H9 (cell line): ENCODE measurements around the gene FAF1. TPM values are rescaled to one million over a fixed set of nuclear protein-coding genes. Genes with fewer than 3 reads are reported as not detected.
A peak's percentile ranks its signal among the peaks of the same experiment; 100 is the strongest.

Experiments
- DNase-seq: peaks from one replicate; pipeline ENCODE4 v3.0.0-alpha.2; 2017
- H2AFZ ChIP-seq: one replicate; pipeline ENCODE4 v1.6.1; 2013; ENCODE audit warnings: mild to moderate bottlenecking, low read length, control low read depth, moderate library complexity
- H2AK5ac ChIP-seq: 2 replicates; pipeline ENCODE4 v1.6.1; 2013; ENCODE audit warnings: low read length, control low read depth, mixed read lengths; ENCODE audit not compliant: insufficient read length
- H2BK120ac ChIP-seq: one replicate; pipeline ENCODE4 v1.6.1; 2013; ENCODE audit warnings: low read depth, mild to moderate bottlenecking, low read length, control low read depth, inconsistent platforms; ENCODE audit not compliant: poor library complexity, severe bottlenecking
- H2BK12ac ChIP-seq: 2 replicates; pipeline ENCODE4 v1.6.1; 2013; ENCODE audit warnings: low read length, control low read depth, mixed read lengths, low read depth; ENCODE audit not compliant: insufficient read length
- H2BK15ac ChIP-seq: 2 replicates; pipeline ENCODE4 v1.6.1; 2013; ENCODE audit warnings: low read depth, low read length, control low read depth
- H2BK20ac ChIP-seq: one replicate; pipeline ENCODE4 v1.6.1; 2013; ENCODE audit warnings: low read depth, mild to moderate bottlenecking, low read length, control low read depth, inconsistent platforms; ENCODE audit not compliant: poor library complexity, severe bottlenecking
- H2BK5ac ChIP-seq: 2 replicates; pipeline ENCODE4 v1.6.1; 2013; ENCODE audit warnings: low read length, control low read depth, mixed read lengths; ENCODE audit not compliant: insufficient read length
- H3K14ac ChIP-seq: 2 replicates; pipeline ENCODE4 v1.6.1; 2013; ENCODE audit warnings: low read length, control low read depth; ENCODE audit not compliant: insufficient read depth
- H3K18ac ChIP-seq: 2 replicates; pipeline ENCODE4 v1.6.1; 2013; ENCODE audit warnings: low read depth, mild to moderate bottlenecking, mixed read lengths, low read length, control low read depth; ENCODE audit not compliant: insufficient read length
- H3K23ac ChIP-seq: 2 replicates; pipeline ENCODE4 v1.6.1; 2013; ENCODE audit warnings: low read length, control low read depth, mixed read lengths, low read depth; ENCODE audit not compliant: insufficient read length
- H3K23me2 ChIP-seq: 2 replicates; pipeline ENCODE4 v1.6.1; 2013; ENCODE audit warnings: low read depth, mild to moderate bottlenecking, mixed read lengths, low read length, control low read depth; ENCODE audit not compliant: insufficient read length, poor library complexity, severe bottlenecking
- H3K27ac ChIP-seq: 2 replicates; pipeline ENCODE4 v1.5.1; 2013; ENCODE audit warnings: low read length, control low read depth, mixed read lengths, low read depth; ENCODE audit not compliant: insufficient read length
- H3K27me3 ChIP-seq: 2 replicates; pipeline ENCODE4 v1.6.1; 2013; ENCODE audit warnings: low read length, control low read depth, inconsistent platforms; ENCODE audit not compliant: insufficient read depth
- H3K4ac ChIP-seq: 2 replicates; pipeline ENCODE4 v1.6.1; 2013; ENCODE audit warnings: low read depth, mild to moderate bottlenecking, control low read depth, inconsistent platforms, low read length, moderate library complexity
- H3K4me1 ChIP-seq: 2 replicates; pipeline ENCODE4 v1.6.1; 2013; ENCODE audit warnings: low read length, control low read depth, inconsistent platforms; ENCODE audit not compliant: insufficient read depth
- H3K4me2 ChIP-seq: 2 replicates; pipeline ENCODE4 v1.6.1; 2013; ENCODE audit warnings: low read length, control low read depth, mixed read lengths; ENCODE audit not compliant: insufficient read length, insufficient read depth
- H3K56ac ChIP-seq: 2 replicates; pipeline ENCODE4 v1.6.1; 2013; ENCODE audit warnings: low read depth, mild to moderate bottlenecking, mixed read lengths, low read length, control low read depth; ENCODE audit not compliant: insufficient read length
- H3K79me1 ChIP-seq: 2 replicates; pipeline ENCODE4 v1.6.1; 2013; ENCODE audit warnings: low read depth, mild to moderate bottlenecking, moderate library complexity, low read length, control low read depth, inconsistent platforms; ENCODE audit not compliant: insufficient read depth, poor library complexity, severe bottlenecking
- H3K79me2 ChIP-seq: 2 replicates; pipeline ENCODE4 v1.6.1; 2013; ENCODE audit warnings: low read length, control low read depth, inconsistent platforms; ENCODE audit not compliant: insufficient read depth
- H3K9ac ChIP-seq: 2 replicates; pipeline ENCODE4 v1.6.1; 2013; ENCODE audit warnings: low read length, control low read depth, mixed read lengths; ENCODE audit not compliant: insufficient read length; ENCODE audit errors: extremely low read depth
- H3K9me3 ChIP-seq: one replicate; pipeline ENCODE4 v1.6.1; 2013; ENCODE audit warnings: low read depth, low read length, inconsistent platforms; ENCODE audit not compliant: control insufficient read depth
- H3T11ph ChIP-seq: one replicate; pipeline ENCODE4 v1.6.1; 2013; ENCODE audit warnings: mild to moderate bottlenecking, low read length, control low read depth, inconsistent platforms
- H4K20me1 ChIP-seq: one replicate; pipeline ENCODE4 v1.6.1; 2013; ENCODE audit not compliant: control insufficient read depth, insufficient read length, insufficient read depth
- H4K5ac ChIP-seq: 2 replicates; pipeline ENCODE4 v1.6.1; 2013; ENCODE audit warnings: low read depth, mild to moderate bottlenecking, mixed read lengths, low read length, control low read depth; ENCODE audit not compliant: insufficient read length
- H4K8ac ChIP-seq: replicated peaks from 2 replicates; pipeline ENCODE4 v1.6.1; 2013; ENCODE audit warnings: low read length, control low read depth, mixed read lengths, low read depth; ENCODE audit not compliant: insufficient read length
- H4K91ac ChIP-seq: 2 replicates; pipeline ENCODE4 v1.6.1; 2013; ENCODE audit warnings: low read depth, mild to moderate bottlenecking, moderate library complexity, mixed read lengths, low read length, control low read depth; ENCODE audit not compliant: insufficient read length
- H3K27ac Mint-ChIP-seq, 3 experiments: 2 replicates in 2 of 3; 3 replicates in 1 of 3; pipeline ENCODE4 v1.8.0; 2020 to 2021; ENCODE audit warnings: mixed read lengths in 3 of 3, mild to moderate bottlenecking in 1 of 3, moderate library complexity in 1 of 3
- H3K27me3 Mint-ChIP-seq: 2 replicates; pipeline ENCODE4 v1.8.0; 2021; ENCODE audit warnings: low read depth, mild to moderate bottlenecking, moderate library complexity, mixed read lengths
- H3K36me3 Mint-ChIP-seq, 3 experiments: 2 replicates in 2 of 3; 3 replicates in 1 of 3; pipeline ENCODE4 v1.8.0; 2020 to 2021; ENCODE audit warnings: low read depth in 3 of 3, mixed read lengths in 3 of 3; ENCODE audit not compliant: insufficient read depth in 1 of 3
- H3K4me1 Mint-ChIP-seq, 2 experiments: 2 replicates each; pipeline ENCODE4 v1.8.0; 2020; ENCODE audit warnings: mixed read lengths in 2 of 2
- H3K4me3 Mint-ChIP-seq, 2 experiments: 2 replicates in 1 of 2; 3 replicates in 1 of 2; pipeline ENCODE4 v1.8.0; 2020 to 2021; ENCODE audit warnings: mild to moderate bottlenecking in 2 of 2, mixed read lengths in 2 of 2, moderate library complexity in 1 of 2
- H3K9me3 Mint-ChIP-seq, 2 experiments: 2 replicates in 1 of 2; 3 replicates in 1 of 2; pipeline ENCODE4 v1.8.0; 2020; ENCODE audit warnings: mild to moderate bottlenecking in 2 of 2, mixed read lengths in 2 of 2, moderate library complexity in 1 of 2
- WGBS: extraction: QIAGEN DNeasy Blood & Tissue Kit; methylation state at CpG from one replicate; pipeline ENCODE4 v1.1.7; 2013; ENCODE audit warnings: missing lambda C conversion rate, low lambda C conversion rate, mixed read lengths; ENCODE audit not compliant: insufficient read length; ENCODE audit errors: extremely low coverage; 5-methylcytosine and 5-hydroxymethylcytosine counted together
- total RNA-seq: library from RNA; stranded (reverse); gene quantifications from 2 replicates; pipeline ENCODE4 v1.2.1, GENCODE V29; 2021
- TF ChIP-seq, protein P1 (sequence below): fragments of 200-600 bp; sonication (generic); conservative IDR thresholded peaks from 3 replicates; pipeline ENCODE4 v1.8.0; 2021; ENCODE audit warnings: antibody characterized with exemption, mild to moderate bottlenecking

Gene FAF1
- total RNA-seq, 1 experiment from 2014 or later: 60.8 TPM

GRCh38 chr1:50424884-50425375, 535.1 kb downstream of the FAF1 start:
- Histone ChIP-seq H3K18ac (no peak overlapping the region), H4K91ac (no peak overlapping the region)
- H3K36me3 Mint-ChIP-seq: peaks cover 0 to 4% (median 2%) of the 10 kb centered on the region in 3 experiments; a peak in 3 of 7 replicates

More at GRCh38 chr1:50424884-50425375, 535.1 kb downstream of the FAF1 start:
- no peak overlapping the region for H3K4me2 ChIP-seq
- H3K79me2 ChIP-seq: no peaks in the 10 kb centered on the region
- H3K14ac ChIP-seq: no peak overlapping the region; the same call in 1 of the 2 replicates
- H3K27me3 ChIP-seq: peaks cover 92% of the 10 kb centered on the region
- no peaks in the 10 kb centered on the region for H3K79me1 ChIP-seq
- H4K20me1 ChIP-seq: no peaks in the 10 kb centered on the region
- H2BK15ac ChIP-seq: no peak overlapping the region
- peak; percentile 48 for DNase-seq
- no peak overlapping the region for H3K4ac ChIP-seq
- Mint-ChIP-seq H3K4me1 (peaks cover 32 to 60% of the 10 kb centered on the region in 2 experiments), H3K27ac (no peak overlapping the region), H3K4me3 (peak overlapping the region in 1 of 2 experiments; percentile 84; a peak in 3 of 5 replicates), H3K9me3 (peaks cover 4 to 16% of the 10 kb centered on the region in 2 experiments), H3K27me3 (peaks cover 100% of the 10 kb centered on the region)
- no peak overlapping the region for H3K23ac ChIP-seq
- WGBS: no CpG with 5 or more reads among the region's 40 CpGs
- no peak overlapping the region for H3K27ac ChIP-seq
- H3K56ac ChIP-seq: no peak overlapping the region
- no peak overlapping the region for H3K9ac ChIP-seq
- H2AFZ ChIP-seq: no peak overlapping the region
- H2BK5ac ChIP-seq: no peak overlapping the region
- H4K8ac ChIP-seq: no peak overlapping the region
- H3K9me3 ChIP-seq: no peaks in the 10 kb centered on the region
- H2BK20ac ChIP-seq: no peak overlapping the region
- no peak overlapping the region for H2BK12ac ChIP-seq
- no peak overlapping the region for H2BK120ac ChIP-seq
- peaks cover 9% of the 10 kb centered on the region for H3K23me2 ChIP-seq
- H3K4me1 ChIP-seq: no peaks in the 10 kb centered on the region
- no peak overlapping the region for H3T11ph ChIP-seq
- TF ChIP-seq, protein P1, sequence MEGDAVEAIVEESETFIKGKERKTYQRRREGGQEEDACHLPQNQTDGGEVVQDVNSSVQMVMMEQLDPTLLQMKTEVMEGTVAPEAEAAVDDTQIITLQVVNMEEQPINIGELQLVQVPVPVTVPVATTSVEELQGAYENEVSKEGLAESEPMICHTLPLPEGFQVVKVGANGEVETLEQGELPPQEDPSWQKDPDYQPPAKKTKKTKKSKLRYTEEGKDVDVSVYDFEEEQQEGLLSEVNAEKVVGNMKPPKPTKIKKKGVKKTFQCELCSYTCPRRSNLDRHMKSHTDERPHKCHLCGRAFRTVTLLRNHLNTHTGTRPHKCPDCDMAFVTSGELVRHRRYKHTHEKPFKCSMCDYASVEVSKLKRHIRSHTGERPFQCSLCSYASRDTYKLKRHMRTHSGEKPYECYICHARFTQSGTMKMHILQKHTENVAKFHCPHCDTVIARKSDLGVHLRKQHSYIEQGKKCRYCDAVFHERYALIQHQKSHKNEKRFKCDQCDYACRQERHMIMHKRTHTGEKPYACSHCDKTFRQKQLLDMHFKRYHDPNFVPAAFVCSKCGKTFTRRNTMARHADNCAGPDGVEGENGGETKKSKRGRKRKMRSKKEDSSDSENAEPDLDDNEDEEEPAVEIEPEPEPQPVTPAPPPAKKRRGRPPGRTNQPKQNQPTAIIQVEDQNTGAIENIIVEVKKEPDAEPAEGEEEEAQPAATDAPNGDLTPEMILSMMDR: no peak
- no peak overlapping the region for H4K5ac ChIP-seq
- H2AK5ac ChIP-seq: no peak overlapping the region
